DMS53 treated with DMSO at 0.1 percent for 48 hours (cell line): Measurements from ENCODE around the gene GXYLT2.
"Not testable (repeated sequence)": the region's sequence is repeated elsewhere in the genome, so short reads cannot be mapped to it uniquely, and the experiment has no call there.

Source experiments
- DNase-seq: peaks from one replicate; lab custom pipeline; 2025; ENCODE audit not compliant: unreplicated experiment; lab: John Stamatoyannopoulos, UW

GXYLT2 gene

GRCh38 chr3:72892081-72892775 lies 4.4 kb downstream of the GXYLT2 start:
- no peak for DNase-seq

GRCh38 chr3:72892870-72893269 lies 5.0 kb downstream of the GXYLT2 start:
- no peak for DNase-seq

DNA sequence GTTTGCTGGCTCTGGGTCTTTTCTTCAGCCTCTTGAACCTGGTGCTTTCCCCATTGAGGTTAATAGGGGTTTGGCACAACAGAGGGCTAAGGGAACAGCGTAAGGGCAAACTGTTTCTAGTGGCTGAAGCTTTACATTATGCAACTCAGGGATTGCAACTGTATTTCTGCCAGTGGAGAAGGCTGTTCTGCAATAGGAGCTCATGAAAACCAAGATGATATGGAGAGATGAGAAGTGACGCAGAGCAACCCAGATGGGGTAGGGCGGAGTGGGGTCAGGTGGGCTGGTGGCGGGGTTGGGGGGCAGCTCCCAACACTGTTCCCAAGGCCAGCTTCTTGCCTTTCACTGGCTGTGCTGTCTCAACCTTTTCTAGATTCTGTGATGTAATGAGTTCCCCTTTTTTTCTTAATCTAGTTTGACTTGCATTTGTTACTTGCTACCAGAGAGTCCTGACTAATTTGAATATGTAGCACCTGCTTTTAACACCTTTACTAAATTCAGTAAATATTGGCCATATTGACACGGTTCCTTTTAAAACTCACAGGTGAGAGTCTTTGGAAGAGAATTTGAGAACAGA lies 7.2 kb downstream of the GXYLT2 start:
- no peak for DNase-seq

DNA sequence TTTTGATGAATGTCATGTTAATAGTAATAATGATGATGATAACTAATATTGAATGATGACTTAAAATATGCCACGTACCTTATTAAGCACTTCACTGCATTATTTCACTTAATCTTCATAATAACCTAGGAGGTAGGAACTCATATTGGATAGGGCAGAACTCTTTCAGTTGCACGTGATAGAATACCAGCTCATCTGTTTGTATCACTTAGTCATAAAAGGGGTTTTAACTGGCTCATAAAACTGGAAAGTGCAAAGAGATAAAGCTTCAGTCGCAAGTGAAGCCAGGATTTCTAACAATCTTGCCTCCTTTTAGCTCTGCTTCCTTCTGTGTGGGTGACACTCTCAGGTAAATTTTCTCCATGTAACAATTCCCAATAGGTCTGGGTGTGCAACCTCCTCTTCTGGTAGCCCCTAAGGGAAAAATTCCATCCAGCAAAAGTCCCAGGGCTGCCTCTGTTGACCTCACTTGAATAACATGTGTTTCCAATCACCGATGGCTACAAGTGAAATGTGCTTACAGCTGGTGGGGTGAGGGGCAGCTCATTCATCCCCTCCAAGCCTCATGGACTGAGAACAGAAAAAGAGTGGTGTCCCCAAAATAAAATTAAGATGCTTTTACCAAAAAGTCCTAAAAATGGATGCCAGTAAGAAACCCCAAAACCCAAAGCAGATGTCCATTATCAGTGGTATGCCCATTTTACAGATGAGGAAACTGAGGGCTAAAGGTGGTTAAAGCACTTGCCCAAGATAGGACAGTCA lies 9.3 kb downstream of the GXYLT2 start:
- DNase-seq, result no peak

GRCh38 chr3:72897758-72898007 lies 9.8 kb downstream of the GXYLT2 start:
- DNase-seq, result no peak

GRCh38 chr3:72899349-72899765 lies 11.5 kb downstream of the GXYLT2 start:
- DNase-seq, result no peak

- no peak for DNase-seq
These were observed 12.2 kb downstream of the GXYLT2 start for GRCh38 chr3:72900048-72900447.

DNA sequence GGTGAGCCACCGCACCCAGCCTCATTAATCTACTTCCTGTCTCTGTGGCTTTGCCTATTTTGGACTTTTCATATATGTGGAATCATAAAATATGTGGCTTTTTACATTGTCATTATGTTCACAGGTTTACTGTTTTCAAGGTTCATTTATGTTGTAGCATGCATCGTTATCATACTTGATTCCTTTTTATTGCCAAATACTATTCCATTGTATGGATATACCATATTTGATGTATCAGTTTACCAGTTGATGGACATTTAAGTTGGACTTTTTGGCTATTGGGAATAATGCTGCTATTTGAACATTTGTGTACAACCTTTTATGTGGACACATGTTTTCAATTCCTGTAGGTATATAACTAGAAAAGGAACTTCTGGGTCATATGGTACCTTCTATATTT lies 14.0 kb downstream of the GXYLT2 start:
- no peak for DNase-seq

GRCh38 chr3:72903004-72903403 lies 15.2 kb downstream of the GXYLT2 start:
- DNase-seq, result no peak

- DNase-seq, result no peak
These were observed 16.3 kb downstream of the GXYLT2 start for GRCh38 chr3:72904163-72904562.

DNA sequence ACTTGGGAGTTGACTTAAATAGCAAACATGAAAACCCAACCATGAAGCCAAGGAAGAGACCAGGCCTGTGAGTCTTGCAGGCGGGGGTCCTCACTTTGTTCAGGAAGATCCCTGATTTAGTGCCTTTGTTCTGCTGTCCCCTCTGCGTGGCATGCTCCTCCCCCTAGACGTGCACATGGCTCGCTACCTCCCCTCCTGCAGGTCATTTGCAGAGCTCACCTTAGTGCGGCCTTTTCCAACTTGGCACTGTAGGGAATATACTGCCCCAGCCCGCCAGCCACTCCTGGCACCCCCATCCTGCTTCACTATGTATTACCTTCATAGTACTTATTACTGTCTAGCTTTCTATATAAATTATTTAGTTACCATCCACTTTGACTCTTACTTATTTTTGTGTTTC lies 18.3 kb downstream of the GXYLT2 start:
- DNase-seq, result no peak

DNA sequence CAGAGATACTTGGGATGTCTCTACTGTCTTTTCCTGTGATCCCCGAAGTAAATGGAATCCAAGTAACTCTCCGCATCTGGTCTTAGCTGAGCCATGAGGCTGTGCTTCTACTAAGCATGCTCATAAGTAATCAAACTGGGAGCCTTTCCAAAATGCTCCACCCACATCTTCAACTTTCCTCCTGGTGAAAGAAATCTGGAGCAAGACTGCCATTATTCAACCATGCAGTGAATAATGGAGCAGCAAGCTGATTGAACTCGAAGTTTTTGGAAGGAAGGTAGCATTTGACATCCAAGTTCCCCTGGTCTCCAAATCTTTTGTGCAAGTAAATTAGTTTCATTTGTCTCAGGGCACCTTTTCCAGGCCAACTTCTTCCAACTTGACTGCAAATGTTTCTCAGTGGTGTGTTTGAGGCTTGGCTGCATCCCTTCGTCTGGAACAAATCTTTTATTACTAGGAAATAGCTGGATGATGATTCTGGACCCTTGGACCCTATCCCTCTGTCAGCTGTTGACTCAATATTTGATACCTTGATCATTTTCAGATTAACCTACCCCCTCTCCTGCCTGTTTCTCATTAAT lies 19.4 kb downstream of the GXYLT2 start:
- no peak for DNase-seq

- no peak for DNase-seq
These were observed 20.1 kb downstream of the GXYLT2 start for GRCh38 chr3:72907731-72908620.

DNA sequence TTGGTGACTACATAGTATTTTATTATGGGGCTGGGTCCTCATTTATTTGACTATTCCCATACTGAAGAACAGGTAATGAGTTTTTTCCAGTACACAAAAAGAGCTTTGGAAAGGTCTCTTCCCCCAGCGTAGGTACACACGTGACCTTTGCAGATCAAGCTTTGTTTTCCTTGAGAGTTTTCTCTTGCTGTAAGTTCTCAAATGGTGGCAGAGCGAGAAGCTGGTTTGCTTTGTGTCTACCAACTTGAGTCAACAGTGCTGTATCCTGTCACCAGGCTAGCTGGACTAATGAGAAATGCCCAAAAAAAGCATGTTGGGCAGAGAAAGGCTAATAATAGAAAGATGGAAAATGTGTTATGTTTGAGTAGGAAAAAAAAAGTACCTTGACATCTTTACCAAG lies 21.7 kb downstream of the GXYLT2 start:
- DNase-seq, result no peak

DNA sequence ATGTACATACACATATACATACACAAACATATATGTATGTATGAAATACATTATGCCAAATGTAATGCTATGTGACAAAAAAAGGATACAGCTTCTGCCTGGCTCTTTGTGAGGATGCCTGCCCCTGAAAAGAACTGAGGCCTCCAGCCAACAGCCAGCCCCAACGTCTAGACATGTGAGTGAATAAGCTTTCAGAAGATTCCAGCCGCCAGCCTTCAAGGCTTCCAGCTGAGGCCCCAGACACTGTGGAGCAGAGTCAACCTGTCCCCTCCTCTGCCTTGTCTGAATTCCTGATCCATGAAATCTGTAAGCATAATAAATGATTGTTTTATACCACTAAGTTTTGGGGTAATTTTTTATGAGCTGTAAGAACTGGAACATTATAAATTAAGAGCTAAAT lies 24.7 kb downstream of the GXYLT2 start:
- no peak for DNase-seq

GRCh38 chr3:72914383-72914782 lies 26.5 kb downstream of the GXYLT2 start:
- no peak for DNase-seq

GRCh38 chr3:72916250-72916649 lies 28.4 kb downstream of the GXYLT2 start:
- DNase-seq, result no peak

- no peak for DNase-seq
These were observed 31.7 kb downstream of the GXYLT2 start for GRCh38 chr3:72919520-72919919.

- no peak for DNase-seq
These were observed 36.2 kb downstream of the GXYLT2 start for GRCh38 chr3:72924055-72924454.

GRCh38 chr3:72928781-72929735 lies 41.2 kb downstream of the GXYLT2 start:
- DNase-seq, result not testable (repeated sequence)
